ENCODE data around the gene MIPOL1. TPM values are rescaled to one million over a fixed set of nuclear protein-coding genes. Genes with fewer than 3 reads are reported as not detected.

The MIPOL1 gene
- total and polyA plus RNA-seq, 2 of the 13 experiments (the other 11 are each of a cell fraction or from before 2014, with no cell fraction given) = 8.6 to 34.2 TPM

DNA sequence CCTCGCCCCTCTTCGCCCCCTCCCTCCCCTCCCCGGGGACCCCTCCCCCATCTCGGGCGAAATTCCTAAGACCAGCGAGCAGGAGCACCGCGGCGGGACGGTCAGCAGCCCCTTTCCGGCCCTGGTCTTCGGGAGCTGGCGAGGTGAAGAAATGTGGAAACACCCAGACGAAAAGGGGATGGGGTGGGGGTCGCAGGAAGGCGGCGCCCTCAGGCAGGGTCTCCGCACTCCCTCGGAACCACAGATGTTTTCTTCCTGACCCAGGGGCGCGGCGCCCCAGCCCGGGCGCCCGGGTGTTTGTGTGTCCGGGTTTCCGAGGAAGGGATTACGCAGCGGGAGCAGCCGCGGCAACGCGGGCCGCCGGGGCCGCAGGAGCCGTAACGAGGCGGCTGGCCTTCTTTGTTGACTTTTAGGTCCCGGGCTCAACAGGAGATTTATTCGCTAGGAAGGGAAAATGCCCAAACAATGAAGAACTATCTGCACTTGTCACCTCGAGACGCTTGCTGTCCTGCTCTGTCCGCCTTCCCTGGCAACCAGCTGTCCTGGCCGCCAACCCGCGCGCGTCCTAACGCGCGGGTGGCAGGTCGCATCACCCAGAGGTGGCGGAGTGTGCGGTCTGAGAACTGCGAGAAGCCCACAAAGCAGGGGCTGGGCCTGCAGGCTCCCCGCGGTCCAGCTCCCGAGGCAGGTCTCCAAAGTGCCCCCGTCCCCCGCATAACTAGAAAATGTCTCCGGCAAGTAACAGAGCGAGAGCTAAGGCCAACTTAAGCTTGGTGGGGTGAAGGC, 390.3 kb downstream of the MIPOL1 start (continued):
- TF ChIP-seq, protein P1, sequence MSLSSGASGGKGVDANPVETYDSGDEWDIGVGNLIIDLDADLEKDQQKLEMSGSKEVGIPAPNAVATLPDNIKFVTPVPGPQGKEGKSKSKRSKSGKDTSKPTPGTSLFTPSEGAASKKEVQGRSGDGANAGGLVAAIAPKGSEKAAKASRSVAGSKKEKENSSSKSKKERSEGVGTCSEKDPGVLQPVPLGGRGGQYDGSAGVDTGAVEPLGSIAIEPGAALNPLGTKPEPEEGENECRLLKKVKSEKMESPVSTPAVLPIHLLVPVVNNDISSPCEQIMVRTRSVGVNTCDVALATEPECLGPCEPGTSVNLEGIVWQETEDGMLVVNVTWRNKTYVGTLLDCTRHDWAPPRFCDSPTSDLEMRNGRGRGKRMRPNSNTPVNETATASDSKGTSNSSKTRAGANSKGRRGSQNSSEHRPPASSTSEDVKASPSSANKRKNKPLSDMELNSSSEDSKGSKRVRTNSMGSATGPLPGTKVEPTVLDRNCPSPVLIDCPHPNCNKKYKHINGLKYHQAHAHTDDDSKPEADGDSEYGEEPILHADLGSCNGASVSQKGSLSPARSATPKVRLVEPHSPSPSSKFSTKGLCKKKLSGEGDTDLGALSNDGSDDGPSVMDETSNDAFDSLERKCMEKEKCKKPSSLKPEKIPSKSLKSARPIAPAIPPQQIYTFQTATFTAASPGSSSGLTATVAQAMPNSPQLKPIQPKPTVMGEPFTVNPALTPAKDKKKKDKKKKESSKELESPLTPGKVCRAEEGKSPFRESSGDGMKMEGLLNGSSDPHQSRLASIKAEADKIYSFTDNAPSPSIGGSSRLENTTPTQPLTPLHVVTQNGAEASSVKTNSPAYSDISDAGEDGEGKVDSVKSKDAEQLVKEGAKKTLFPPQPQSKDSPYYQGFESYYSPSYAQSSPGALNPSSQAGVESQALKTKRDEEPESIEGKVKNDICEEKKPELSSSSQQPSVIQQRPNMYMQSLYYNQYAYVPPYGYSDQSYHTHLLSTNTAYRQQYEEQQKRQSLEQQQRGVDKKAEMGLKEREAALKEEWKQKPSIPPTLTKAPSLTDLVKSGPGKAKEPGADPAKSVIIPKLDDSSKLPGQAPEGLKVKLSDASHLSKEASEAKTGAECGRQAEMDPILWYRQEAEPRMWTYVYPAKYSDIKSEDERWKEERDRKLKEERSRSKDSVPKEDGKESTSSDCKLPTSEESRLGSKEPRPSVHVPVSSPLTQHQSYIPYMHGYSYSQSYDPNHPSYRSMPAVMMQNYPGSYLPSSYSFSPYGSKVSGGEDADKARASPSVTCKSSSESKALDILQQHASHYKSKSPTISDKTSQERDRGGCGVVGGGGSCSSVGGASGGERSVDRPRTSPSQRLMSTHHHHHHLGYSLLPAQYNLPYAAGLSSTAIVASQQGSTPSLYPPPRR (CRISPR knock-in tag; IDR thresholded peaks at IDR 0.05; ENCODE audit: borderline replicate concordance) = peak; percentile 61; the same call in 1 of the 2 replicates
- TF ChIP-seq ZFYVE20 (CRISPR knock-in tag; IDR thresholded peaks at IDR 0.05; ENCODE audit: borderline replicate concordance, low read depth) (0 out of 2 replicates have a peak, but pooled peaks have one; percentile 53), ZBTB21 (CRISPR knock-in tag; IDR thresholded peaks at IDR 0.05) (peak; percentile 6; the same call in 1 of the 2 replicates), ZNF274 (CRISPR knock-in tag; IDR thresholded peaks at IDR 0.05) (peak; percentile 92), ZNF878 (CRISPR knock-in tag; IDR thresholded peaks at IDR 0.05) (peak; percentile 50; the same call in 1 of the 2 replicates), HIVEP1 (CRISPR knock-in tag; IDR thresholded peaks at IDR 0.05) (peak; percentile 84), HES4 (CRISPR knock-in tag; IDR thresholded peaks at IDR 0.05; ENCODE audit: borderline replicate concordance) (peak; percentile 85)
- TF ChIP-seq, protein P2, sequence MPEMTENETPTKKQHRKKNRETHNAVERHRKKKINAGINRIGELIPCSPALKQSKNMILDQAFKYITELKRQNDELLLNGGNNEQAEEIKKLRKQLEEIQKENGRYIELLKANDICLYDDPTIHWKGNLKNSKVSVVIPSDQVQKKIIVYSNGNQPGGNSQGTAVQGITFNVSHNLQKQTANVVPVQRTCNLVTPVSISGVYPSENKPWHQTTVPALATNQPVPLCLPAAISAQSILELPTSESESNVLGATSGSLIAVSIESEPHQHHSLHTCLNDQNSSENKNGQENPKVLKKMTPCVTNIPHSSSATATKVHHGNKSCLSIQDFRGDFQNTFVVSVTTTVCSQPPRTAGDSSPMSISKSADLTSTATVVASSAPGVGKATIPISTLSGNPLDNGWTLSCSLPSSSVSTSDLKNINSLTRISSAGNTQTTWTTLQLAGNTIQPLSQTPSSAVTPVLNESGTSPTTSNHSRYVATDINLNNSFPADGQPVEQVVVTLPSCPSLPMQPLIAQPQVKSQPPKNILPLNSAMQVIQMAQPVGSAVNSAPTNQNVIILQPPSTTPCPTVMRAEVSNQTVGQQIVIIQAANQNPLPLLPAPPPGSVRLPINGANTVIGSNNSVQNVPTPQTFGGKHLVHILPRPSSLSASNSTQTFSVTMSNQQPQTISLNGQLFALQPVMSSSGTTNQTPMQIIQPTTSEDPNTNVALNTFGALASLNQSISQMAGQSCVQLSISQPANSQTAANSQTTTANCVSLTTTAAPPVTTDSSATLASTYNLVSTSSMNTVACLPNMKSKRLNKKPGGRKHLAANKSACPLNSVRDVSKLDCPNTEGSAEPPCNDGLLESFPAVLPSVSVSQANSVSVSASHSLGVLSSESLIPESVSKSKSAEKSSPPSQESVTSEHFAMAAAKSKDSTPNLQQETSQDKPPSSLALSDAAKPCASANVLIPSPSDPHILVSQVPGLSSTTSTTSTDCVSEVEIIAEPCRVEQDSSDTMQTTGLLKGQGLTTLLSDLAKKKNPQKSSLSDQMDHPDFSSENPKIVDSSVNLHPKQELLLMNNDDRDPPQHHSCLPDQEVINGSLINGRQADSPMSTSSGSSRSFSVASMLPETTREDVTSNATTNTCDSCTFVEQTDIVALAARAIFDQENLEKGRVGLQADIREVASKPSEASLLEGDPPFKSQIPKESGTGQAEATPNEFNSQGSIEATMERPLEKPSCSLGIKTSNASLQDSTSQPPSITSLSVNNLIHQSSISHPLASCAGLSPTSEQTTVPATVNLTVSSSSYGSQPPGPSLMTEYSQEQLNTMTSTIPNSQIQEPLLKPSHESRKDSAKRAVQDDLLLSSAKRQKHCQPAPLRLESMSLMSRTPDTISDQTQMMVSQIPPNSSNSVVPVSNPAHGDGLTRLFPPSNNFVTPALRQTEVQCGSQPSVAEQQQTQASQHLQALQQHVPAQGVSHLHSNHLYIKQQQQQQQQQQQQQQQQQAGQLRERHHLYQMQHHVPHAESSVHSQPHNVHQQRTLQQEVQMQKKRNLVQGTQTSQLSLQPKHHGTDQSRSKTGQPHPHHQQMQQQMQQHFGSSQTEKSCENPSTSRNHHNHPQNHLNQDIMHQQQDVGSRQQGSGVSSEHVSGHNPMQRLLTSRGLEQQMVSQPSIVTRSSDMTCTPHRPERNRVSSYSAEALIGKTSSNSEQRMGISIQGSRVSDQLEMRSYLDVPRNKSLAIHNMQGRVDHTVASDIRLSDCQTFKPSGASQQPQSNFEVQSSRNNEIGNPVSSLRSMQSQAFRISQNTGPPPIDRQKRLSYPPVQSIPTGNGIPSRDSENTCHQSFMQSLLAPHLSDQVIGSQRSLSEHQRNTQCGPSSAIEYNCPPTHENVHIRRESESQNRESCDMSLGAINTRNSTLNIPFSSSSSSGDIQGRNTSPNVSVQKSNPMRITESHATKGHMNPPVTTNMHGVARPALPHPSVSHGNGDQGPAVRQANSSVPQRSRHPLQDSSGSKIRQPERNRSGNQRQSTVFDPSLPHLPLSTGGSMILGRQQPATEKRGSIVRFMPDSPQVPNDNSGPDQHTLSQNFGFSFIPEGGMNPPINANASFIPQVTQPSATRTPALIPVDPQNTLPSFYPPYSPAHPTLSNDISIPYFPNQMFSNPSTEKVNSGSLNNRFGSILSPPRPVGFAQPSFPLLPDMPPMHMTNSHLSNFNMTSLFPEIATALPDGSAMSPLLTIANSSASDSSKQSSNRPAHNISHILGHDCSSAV (CRISPR knock-in tag; IDR thresholded peaks at IDR 0.05; ENCODE audit: borderline replicate concordance) = no peak
- TF ChIP-seq, protein P3, sequence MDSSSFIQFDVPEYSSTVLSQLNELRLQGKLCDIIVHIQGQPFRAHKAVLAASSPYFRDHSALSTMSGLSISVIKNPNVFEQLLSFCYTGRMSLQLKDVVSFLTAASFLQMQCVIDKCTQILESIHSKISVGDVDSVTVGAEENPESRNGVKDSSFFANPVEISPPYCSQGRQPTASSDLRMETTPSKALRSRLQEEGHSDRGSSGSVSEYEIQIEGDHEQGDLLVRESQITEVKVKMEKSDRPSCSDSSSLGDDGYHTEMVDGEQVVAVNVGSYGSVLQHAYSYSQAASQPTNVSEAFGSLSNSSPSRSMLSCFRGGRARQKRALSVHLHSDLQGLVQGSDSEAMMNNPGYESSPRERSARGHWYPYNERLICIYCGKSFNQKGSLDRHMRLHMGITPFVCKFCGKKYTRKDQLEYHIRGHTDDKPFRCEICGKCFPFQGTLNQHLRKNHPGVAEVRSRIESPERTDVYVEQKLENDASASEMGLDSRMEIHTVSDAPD (CRISPR knock-in tag; IDR thresholded peaks at IDR 0.05) = no peak; the same call in 1 of the 2 replicates
